Adipocyte (in vitro differentiated cells): ENCODE data around the gene LSAMP.
A peak's percentile ranks its signal among the peaks of the same experiment; 100 is the strongest.

Experiments
- DNase-seq: peaks from one replicate; pipeline ENCODE4 v3.0.0-alpha.2; 2015; ENCODE audit warnings: low read depth
- H3K27me3 ChIP-seq: replicated peaks from 2 replicates; pipeline ENCODE4 v1.7.0; 2013; ENCODE audit warnings: mild to moderate bottlenecking, low read length, moderate library complexity; ENCODE audit not compliant: control insufficient read depth, insufficient read depth
- H3K36me3 ChIP-seq: 2 replicates; pipeline ENCODE4 v1.7.0; 2013; ENCODE audit warnings: low read length, mild to moderate bottlenecking, moderate library complexity; ENCODE audit not compliant: control insufficient read depth, insufficient read depth, severe bottlenecking
- H3K4me1 ChIP-seq: 2 replicates; pipeline ENCODE4 v1.7.0; 2013; ENCODE audit warnings: mild to moderate bottlenecking, low read length, moderate library complexity; ENCODE audit not compliant: control insufficient read depth, insufficient read depth
- H3K4me3 ChIP-seq: 2 replicates; pipeline ENCODE4 v1.7.0; 2013; ENCODE audit warnings: mild to moderate bottlenecking, low read length, moderate library complexity
- H3K9ac ChIP-seq: 2 replicates; pipeline ENCODE4 v1.7.0; 2013; ENCODE audit warnings: mild to moderate bottlenecking, low read length, moderate library complexity
- H3K9me3 ChIP-seq: 2 replicates; pipeline ENCODE4 v1.7.0; 2013; ENCODE audit warnings: mild to moderate bottlenecking, low read length, moderate library complexity; ENCODE audit not compliant: control insufficient read depth

LSAMP gene

DNA sequence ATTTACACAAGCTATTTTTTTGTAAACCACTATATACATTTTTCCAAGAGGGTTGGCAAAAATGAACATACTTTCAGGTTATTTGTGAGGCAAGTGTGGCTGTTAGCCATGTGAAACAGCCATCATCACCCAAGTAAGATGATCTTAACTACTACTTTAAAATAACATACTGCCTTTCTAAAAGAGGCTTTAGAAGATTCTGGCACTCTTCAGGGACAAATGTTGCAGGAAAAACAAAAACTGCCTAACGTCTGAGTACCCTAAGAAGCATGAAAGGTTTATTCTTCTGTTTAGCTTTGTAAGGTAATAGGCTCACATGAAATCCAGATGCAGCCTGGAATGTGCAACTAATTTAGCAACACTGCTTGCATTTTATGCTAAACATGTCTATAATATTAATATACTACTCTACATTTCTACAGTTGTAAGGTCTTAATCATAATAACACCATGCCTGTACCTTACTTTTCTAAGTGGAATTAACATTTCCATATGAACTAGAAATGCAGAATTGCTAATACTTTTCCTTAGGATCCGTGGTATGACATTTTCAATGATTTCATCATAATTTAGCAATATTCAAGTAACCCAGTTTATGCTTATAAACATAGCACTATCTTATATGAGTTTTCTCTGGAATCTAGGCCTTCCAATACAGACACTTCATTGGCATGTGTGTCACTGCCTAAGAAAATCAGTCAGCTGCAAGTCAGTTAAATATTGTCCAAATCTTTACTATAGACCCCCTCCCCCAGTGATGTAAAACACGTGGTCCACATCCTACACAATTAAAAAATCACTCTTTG lies 4.5 kb upstream of the LSAMP start:
- Histone ChIP-seq H3K9ac (no peak overlapping the region), H3K4me1 (peaks cover under 1% of the 10 kb centered on the region), H3K27me3 (no peaks in the 10 kb centered on the region), H3K9me3 (no peaks in the 10 kb centered on the region), H3K36me3 (no peaks in the 10 kb centered on the region), H3K4me3 (no peak overlapping the region)
- DNase-seq, result no peak

GRCh38 chr3:116445990-116446389 lies 703 bp upstream of the LSAMP start:
- Histone ChIP-seq H3K9me3 (no peaks in the 10 kb centered on the region), H3K27me3 (no peaks in the 10 kb centered on the region), H3K9ac (no peak overlapping the region), H3K4me3 (no peak overlapping the region), H3K36me3 (no peaks in the 10 kb centered on the region), H3K4me1 (peaks cover 21% of the 10 kb centered on the region)
- DNase-seq, result no peak

DNA sequence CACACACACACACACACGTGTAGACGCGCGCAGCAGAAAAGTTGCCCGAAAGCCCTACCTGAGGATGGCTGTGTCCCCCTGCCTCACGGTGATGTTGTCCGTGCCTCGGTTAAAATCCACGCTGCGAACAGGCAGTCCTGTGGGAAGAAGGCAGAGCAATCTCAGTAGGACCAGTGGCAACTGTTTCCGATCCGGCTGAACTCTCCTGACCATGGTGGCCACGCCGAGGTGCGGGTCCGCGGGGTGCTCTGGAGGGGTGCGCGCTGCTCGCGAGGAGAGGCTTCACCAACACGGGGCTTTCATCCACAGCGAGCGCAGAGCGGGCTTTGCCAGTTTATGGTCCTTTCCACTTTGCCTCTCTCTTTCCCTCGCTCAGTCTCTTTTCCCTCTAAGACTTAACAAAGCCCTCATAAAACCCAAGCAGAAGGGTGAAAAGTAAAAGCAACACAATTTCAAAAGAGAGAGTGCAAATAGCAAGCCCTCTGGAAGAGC lies 422 bp downstream of the LSAMP start:
- Histone ChIP-seq H3K27me3 (no peaks in the 10 kb centered on the region), H3K36me3 (no peaks in the 10 kb centered on the region), H3K9ac (peak overlapping the region; percentile 73), H3K9me3 (no peaks in the 10 kb centered on the region), H3K4me1 (peaks cover 21% of the 10 kb centered on the region), H3K4me3 (peak overlapping the region; percentile 79)
- DNase-seq, result peak; percentile 38

DNA sequence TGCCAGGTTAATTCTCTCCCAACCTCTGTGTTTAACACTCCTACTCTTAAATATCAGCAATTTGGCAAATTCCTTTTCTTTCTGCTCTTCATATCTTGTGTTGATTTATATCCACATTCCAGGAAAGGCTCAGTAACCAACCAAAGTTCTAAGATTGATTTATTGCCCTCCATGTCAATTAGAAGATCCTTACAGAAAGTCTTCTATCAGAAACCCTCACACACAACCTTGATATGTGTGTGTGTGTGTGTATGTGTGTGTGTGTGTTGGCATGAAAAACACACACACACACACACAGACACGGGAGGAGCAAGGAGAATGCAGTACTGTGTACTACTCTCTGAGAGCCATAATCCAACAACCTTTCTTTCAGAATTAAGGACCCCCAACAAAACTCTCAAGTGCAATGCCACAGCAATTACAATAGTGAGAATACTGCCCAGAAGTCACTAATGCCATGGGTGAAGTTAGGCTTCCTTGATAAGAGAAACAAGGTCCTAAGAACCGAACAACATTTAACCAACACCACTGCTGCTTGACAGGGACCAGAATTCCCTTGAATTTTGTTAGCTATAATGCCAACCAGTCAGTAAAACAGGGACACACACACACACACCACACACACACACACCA lies 1.1 kb downstream of the LSAMP start:
- Histone ChIP-seq H3K9ac (peak overlapping the region; percentile 73), H3K4me1 (peaks cover 21% of the 10 kb centered on the region), H3K27me3 (no peaks in the 10 kb centered on the region), H3K9me3 (no peaks in the 10 kb centered on the region), H3K4me3 (peak overlapping the region; percentile 79), H3K36me3 (no peaks in the 10 kb centered on the region)
- DNase-seq, result no peak

DNA sequence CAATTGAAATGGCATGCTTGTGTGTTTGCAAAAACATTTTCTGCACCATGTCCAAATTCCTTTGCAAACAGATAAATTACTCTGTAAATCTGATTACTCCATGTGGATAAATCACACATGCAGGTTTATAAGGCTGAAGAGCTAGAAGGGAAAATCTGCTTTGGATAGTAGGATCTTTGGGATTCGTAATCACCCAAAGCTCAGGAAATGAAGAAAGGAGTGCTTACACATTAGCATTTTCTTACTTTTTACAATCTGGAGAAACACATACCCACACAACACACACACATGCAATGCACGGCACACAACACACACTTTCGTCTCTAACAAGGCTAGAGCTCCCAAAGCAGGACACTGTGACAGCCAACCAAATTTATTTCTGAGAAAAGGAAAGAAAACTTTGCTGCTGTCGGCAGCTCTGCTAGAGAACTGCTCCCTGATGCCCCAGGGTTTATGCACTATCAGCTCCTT lies 2.1 kb downstream of the LSAMP start:
- H3K4me1 ChIP-seq, result peaks cover 21% of the 10 kb centered on the region
- DNase-seq, result peak; percentile 24

GRCh38 chr3:116442331-116443021 lies 2.8 kb downstream of the LSAMP start:
- DNase-seq, result no peak
- no peaks in the 10 kb centered on the region for H3K27me3 ChIP-seq
- H3K4me1 ChIP-seq, result peaks cover 21% of the 10 kb centered on the region
- H3K4me3 ChIP-seq, result peak overlapping the region; percentile 79
- no peaks in the 10 kb centered on the region for H3K9me3 ChIP-seq
- H3K36me3 ChIP-seq, result no peaks in the 10 kb centered on the region
- H3K9ac ChIP-seq, result no peak overlapping the region

More for the DNA sequence above, 2.1 kb downstream of the LSAMP start:
- no peaks in the 10 kb centered on the region for H3K27me3 ChIP-seq
- peak overlapping the region; percentile 79 for H3K4me3 ChIP-seq
- H3K36me3 ChIP-seq, result no peaks in the 10 kb centered on the region
- no peaks in the 10 kb centered on the region for H3K9me3 ChIP-seq
- H3K9ac ChIP-seq, result peak overlapping the region; percentile 73

GRCh38 chr3:116441652-116442051 lies 3.6 kb downstream of the LSAMP start:
- Histone ChIP-seq H3K27me3 (no peaks in the 10 kb centered on the region), H3K36me3 (no peaks in the 10 kb centered on the region), H3K4me1 (peaks cover 21% of the 10 kb centered on the region), H3K4me3 (no peak overlapping the region), H3K9ac (no peak overlapping the region), H3K9me3 (no peaks in the 10 kb centered on the region)
- DNase-seq, result no peak

- Histone ChIP-seq H3K4me1 (peaks cover 21% of the 10 kb centered on the region), H3K36me3 (no peaks in the 10 kb centered on the region), H3K9ac (no peak overlapping the region), H3K9me3 (no peaks in the 10 kb centered on the region), H3K27me3 (no peaks in the 10 kb centered on the region), H3K4me3 (no peak overlapping the region)
- peak; percentile 32 for DNase-seq
Observed at GRCh38 chr3:116440196-116440595, 5.1 kb downstream of the LSAMP start.

- no peaks in the 10 kb centered on the region for H3K4me1 ChIP-seq
- H3K9me3 ChIP-seq, result no peaks in the 10 kb centered on the region
- no peaks in the 10 kb centered on the region for H3K36me3 ChIP-seq
- no peak for DNase-seq
- H3K9ac ChIP-seq, result no peak overlapping the region
- no peaks in the 10 kb centered on the region for H3K27me3 ChIP-seq
- no peak overlapping the region for H3K4me3 ChIP-seq
Observed at GRCh38 chr3:116433552-116433951, 11.7 kb downstream of the LSAMP start.

- H3K36me3 ChIP-seq, result no peaks in the 10 kb centered on the region
- no peak overlapping the region for H3K4me3 ChIP-seq
- no peaks in the 10 kb centered on the region for H3K9me3 ChIP-seq
- DNase-seq, result no peak
- no peaks in the 10 kb centered on the region for H3K27me3 ChIP-seq
- H3K4me1 ChIP-seq, result no peaks in the 10 kb centered on the region
- H3K9ac ChIP-seq, result no peak overlapping the region
Observed at GRCh38 chr3:116432795-116433194, 12.5 kb downstream of the LSAMP start.
